SK-N-MC (cell line): Measurements from ENCODE around the gene LTA.
A peak's percentile ranks its signal among the peaks of the same experiment; 100 is the strongest.

Source experiments
- EZH2 ChIP-seq: fragments of 200-600 bp; sonication (generic); IDR thresholded peaks from one replicate; pipeline ENCODE4 v1.6.1; 2017; ENCODE audit warnings: antibody characterized with exemption
- FOXP2 ChIP-seq: optimal IDR thresholded peaks from 2 replicates; pipeline ENCODE3; 2011; ENCODE audit warnings: mild to moderate bottlenecking, moderate library complexity; ENCODE audit not compliant: insufficient read depth; ENCODE audit errors: extremely low read length, control extremely low read depth
- POLR2AphosphoS5 ChIP-seq: IDR thresholded peaks from 2 replicates; pipeline ENCODE4 v1.6.1; 2012; ENCODE audit warnings: mild to moderate bottlenecking, low read depth, low read length, borderline replicate concordance

- TF ChIP-seq POLR2AphosphoS5 (0 out of 2 replicates have a peak, but pooled peaks have one; percentile 5), EZH2 (no peak), FOXP2 (no peak)
These were observed 36.4 kb upstream of the LTA start for GRCh38 chr6:31535538-31536324.
